H9 (cell line): ENCODE results near the gene SIRT6. TPM values are rescaled to one million over a fixed set of nuclear protein-coding genes. Genes with fewer than 3 reads are reported as not detected.

Experiments
- DNase-seq: peaks from one replicate; pipeline ENCODE4 v3.0.0-alpha.2; 2017
- H2AFZ ChIP-seq: one replicate; pipeline ENCODE4 v1.6.1; 2013; ENCODE audit warnings: mild to moderate bottlenecking, low read length, control low read depth, moderate library complexity
- H2AK5ac ChIP-seq: 2 replicates; pipeline ENCODE4 v1.6.1; 2013; ENCODE audit warnings: low read length, control low read depth, mixed read lengths; ENCODE audit not compliant: insufficient read length
- H2BK120ac ChIP-seq: one replicate; pipeline ENCODE4 v1.6.1; 2013; ENCODE audit warnings: low read depth, mild to moderate bottlenecking, low read length, control low read depth, inconsistent platforms; ENCODE audit not compliant: poor library complexity, severe bottlenecking
- H2BK12ac ChIP-seq: 2 replicates; pipeline ENCODE4 v1.6.1; 2013; ENCODE audit warnings: low read length, control low read depth, mixed read lengths, low read depth; ENCODE audit not compliant: insufficient read length
- H2BK15ac ChIP-seq: 2 replicates; pipeline ENCODE4 v1.6.1; 2013; ENCODE audit warnings: low read depth, low read length, control low read depth
- H2BK20ac ChIP-seq: one replicate; pipeline ENCODE4 v1.6.1; 2013; ENCODE audit warnings: low read depth, mild to moderate bottlenecking, low read length, control low read depth, inconsistent platforms; ENCODE audit not compliant: poor library complexity, severe bottlenecking
- H2BK5ac ChIP-seq: 2 replicates; pipeline ENCODE4 v1.6.1; 2013; ENCODE audit warnings: low read length, control low read depth, mixed read lengths; ENCODE audit not compliant: insufficient read length
- H3K14ac ChIP-seq: 2 replicates; pipeline ENCODE4 v1.6.1; 2013; ENCODE audit warnings: low read length, control low read depth; ENCODE audit not compliant: insufficient read depth
- H3K18ac ChIP-seq: 2 replicates; pipeline ENCODE4 v1.6.1; 2013; ENCODE audit warnings: low read depth, mild to moderate bottlenecking, mixed read lengths, low read length, control low read depth; ENCODE audit not compliant: insufficient read length
- H3K23ac ChIP-seq: 2 replicates; pipeline ENCODE4 v1.6.1; 2013; ENCODE audit warnings: low read length, control low read depth, mixed read lengths, low read depth; ENCODE audit not compliant: insufficient read length
- H3K23me2 ChIP-seq: 2 replicates; pipeline ENCODE4 v1.6.1; 2013; ENCODE audit warnings: low read depth, mild to moderate bottlenecking, mixed read lengths, low read length, control low read depth; ENCODE audit not compliant: insufficient read length, poor library complexity, severe bottlenecking
- H3K27ac ChIP-seq: 2 replicates; pipeline ENCODE4 v1.5.1; 2013; ENCODE audit warnings: low read length, control low read depth, mixed read lengths, low read depth; ENCODE audit not compliant: insufficient read length
- H3K27me3 ChIP-seq: 2 replicates; pipeline ENCODE4 v1.6.1; 2013; ENCODE audit warnings: low read length, control low read depth, inconsistent platforms; ENCODE audit not compliant: insufficient read depth
- H3K4ac ChIP-seq: 2 replicates; pipeline ENCODE4 v1.6.1; 2013; ENCODE audit warnings: low read depth, mild to moderate bottlenecking, control low read depth, inconsistent platforms, low read length, moderate library complexity
- H3K4me1 ChIP-seq: 2 replicates; pipeline ENCODE4 v1.6.1; 2013; ENCODE audit warnings: low read length, control low read depth, inconsistent platforms; ENCODE audit not compliant: insufficient read depth
- H3K4me2 ChIP-seq: 2 replicates; pipeline ENCODE4 v1.6.1; 2013; ENCODE audit warnings: low read length, control low read depth, mixed read lengths; ENCODE audit not compliant: insufficient read length, insufficient read depth
- H3K56ac ChIP-seq: 2 replicates; pipeline ENCODE4 v1.6.1; 2013; ENCODE audit warnings: low read depth, mild to moderate bottlenecking, mixed read lengths, low read length, control low read depth; ENCODE audit not compliant: insufficient read length
- H3K79me1 ChIP-seq: 2 replicates; pipeline ENCODE4 v1.6.1; 2013; ENCODE audit warnings: low read depth, mild to moderate bottlenecking, moderate library complexity, low read length, control low read depth, inconsistent platforms; ENCODE audit not compliant: insufficient read depth, poor library complexity, severe bottlenecking
- H3K79me2 ChIP-seq: 2 replicates; pipeline ENCODE4 v1.6.1; 2013; ENCODE audit warnings: low read length, control low read depth, inconsistent platforms; ENCODE audit not compliant: insufficient read depth
- H3K9ac ChIP-seq: 2 replicates; pipeline ENCODE4 v1.6.1; 2013; ENCODE audit warnings: low read length, control low read depth, mixed read lengths; ENCODE audit not compliant: insufficient read length; ENCODE audit errors: extremely low read depth
- H3K9me3 ChIP-seq: one replicate; pipeline ENCODE4 v1.6.1; 2013; ENCODE audit warnings: low read depth, low read length, inconsistent platforms; ENCODE audit not compliant: control insufficient read depth
- H3T11ph ChIP-seq: one replicate; pipeline ENCODE4 v1.6.1; 2013; ENCODE audit warnings: mild to moderate bottlenecking, low read length, control low read depth, inconsistent platforms
- H4K20me1 ChIP-seq: one replicate; pipeline ENCODE4 v1.6.1; 2013; ENCODE audit not compliant: control insufficient read depth, insufficient read length, insufficient read depth
- H4K5ac ChIP-seq: 2 replicates; pipeline ENCODE4 v1.6.1; 2013; ENCODE audit warnings: low read depth, mild to moderate bottlenecking, mixed read lengths, low read length, control low read depth; ENCODE audit not compliant: insufficient read length
- H4K8ac ChIP-seq: replicated peaks from 2 replicates; pipeline ENCODE4 v1.6.1; 2013; ENCODE audit warnings: low read length, control low read depth, mixed read lengths, low read depth; ENCODE audit not compliant: insufficient read length
- H4K91ac ChIP-seq: 2 replicates; pipeline ENCODE4 v1.6.1; 2013; ENCODE audit warnings: low read depth, mild to moderate bottlenecking, moderate library complexity, mixed read lengths, low read length, control low read depth; ENCODE audit not compliant: insufficient read length
- H3K27ac Mint-ChIP-seq, 3 experiments: 2 replicates in 2 of 3; 3 replicates in 1 of 3; pipeline ENCODE4 v1.8.0; 2020 to 2021; ENCODE audit warnings: mixed read lengths in 3 of 3, mild to moderate bottlenecking in 1 of 3, moderate library complexity in 1 of 3
- H3K27me3 Mint-ChIP-seq: 2 replicates; pipeline ENCODE4 v1.8.0; 2021; ENCODE audit warnings: low read depth, mild to moderate bottlenecking, moderate library complexity, mixed read lengths
- H3K36me3 Mint-ChIP-seq, 3 experiments: 2 replicates in 2 of 3; 3 replicates in 1 of 3; pipeline ENCODE4 v1.8.0; 2020 to 2021; ENCODE audit warnings: low read depth in 3 of 3, mixed read lengths in 3 of 3; ENCODE audit not compliant: insufficient read depth in 1 of 3
- H3K4me1 Mint-ChIP-seq, 2 experiments: 2 replicates each; pipeline ENCODE4 v1.8.0; 2020; ENCODE audit warnings: mixed read lengths in 2 of 2
- H3K4me3 Mint-ChIP-seq, 2 experiments: 2 replicates in 1 of 2; 3 replicates in 1 of 2; pipeline ENCODE4 v1.8.0; 2020 to 2021; ENCODE audit warnings: mild to moderate bottlenecking in 2 of 2, mixed read lengths in 2 of 2, moderate library complexity in 1 of 2
- H3K9me3 Mint-ChIP-seq, 2 experiments: 2 replicates in 1 of 2; 3 replicates in 1 of 2; pipeline ENCODE4 v1.8.0; 2020; ENCODE audit warnings: mild to moderate bottlenecking in 2 of 2, mixed read lengths in 2 of 2, moderate library complexity in 1 of 2
- CTCF ChIP-seq: fragments of 200-600 bp; sonication (generic); conservative IDR thresholded peaks from 3 replicates; pipeline ENCODE4 v1.8.0; 2021; ENCODE audit warnings: antibody characterized with exemption, mild to moderate bottlenecking
- WGBS: extraction: QIAGEN DNeasy Blood & Tissue Kit; methylation state at CpG from one replicate; pipeline ENCODE4 v1.1.7; 2013; ENCODE audit warnings: missing lambda C conversion rate, low lambda C conversion rate, mixed read lengths; ENCODE audit not compliant: insufficient read length; ENCODE audit errors: extremely low coverage; 5-methylcytosine and 5-hydroxymethylcytosine counted together
- total RNA-seq: library from RNA; stranded (reverse); gene quantifications from 2 replicates; pipeline ENCODE4 v1.2.1, GENCODE V29; 2021

Gene SIRT6
- total RNA-seq, 1 experiment from 2014 or later, result 24.9 TPM

DNA sequence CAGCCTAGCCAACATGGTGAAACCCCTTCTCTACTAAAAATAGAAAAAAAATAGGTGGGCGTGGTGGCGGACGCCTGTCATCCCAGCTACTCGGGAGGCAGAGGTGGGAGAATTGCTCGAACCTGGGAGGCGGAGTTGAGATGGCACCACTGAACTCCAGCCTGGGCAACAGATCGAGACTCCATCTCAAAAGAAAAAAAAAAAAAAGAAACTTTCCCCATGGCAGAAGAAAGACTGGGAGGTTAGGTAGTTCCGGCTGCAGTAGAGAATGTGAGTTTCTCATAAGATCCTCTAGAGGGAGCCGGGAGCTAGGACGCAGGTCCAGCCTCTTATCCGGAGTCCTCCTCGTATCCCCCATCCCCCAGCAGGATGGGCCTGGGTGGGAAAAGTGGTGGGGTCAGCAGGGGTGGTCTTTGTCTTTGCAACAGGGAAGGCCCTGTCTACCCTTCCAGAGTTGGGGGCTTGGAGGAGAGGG lies 42.1 kb downstream of the SIRT6 start:
- H3K79me2 ChIP-seq, result no peaks in the 10 kb centered on the region
- H3K4me3 Mint-ChIP-seq, result no peak overlapping the region
- no peak overlapping the region for H2BK20ac ChIP-seq
- no peak overlapping the region for H2AFZ ChIP-seq
- H3K23me2 ChIP-seq, result no peaks in the 10 kb centered on the region
- H3K9me3 ChIP-seq, result no peaks in the 10 kb centered on the region
- no peak overlapping the region for H3K18ac ChIP-seq
- H3K4me2 ChIP-seq, result no peak overlapping the region
- no peaks in the 10 kb centered on the region for H3K27me3 ChIP-seq
- H4K8ac ChIP-seq, result no peak overlapping the region
- no peak overlapping the region for H3T11ph ChIP-seq
- H3K4ac ChIP-seq, result no peak overlapping the region
- no peaks in the 10 kb centered on the region for H3K36me3 Mint-ChIP-seq
- H4K91ac ChIP-seq, result no peak overlapping the region
- H3K23ac ChIP-seq, result no peak overlapping the region
- no CpG with 5 or more reads among the region's 12 CpGs for WGBS
- TF ChIP-seq CTCF, result peak; percentile 63; the same call in 2 of the 3 replicates
- no peaks in the 10 kb centered on the region for H3K79me1 ChIP-seq
- no peaks in the 10 kb centered on the region for H4K20me1 ChIP-seq
- H2BK12ac ChIP-seq, result no peak overlapping the region
- no peaks in the 10 kb centered on the region for H3K9me3 Mint-ChIP-seq
- H2BK120ac ChIP-seq, result no peak overlapping the region
- peaks cover 18% of the 10 kb centered on the region for H3K27me3 Mint-ChIP-seq
- peak; percentile 75 for DNase-seq
- no peaks in the 10 kb centered on the region; the same call in 1 of the 2 replicates for H3K4me1 ChIP-seq
- H2BK15ac ChIP-seq, result no peak overlapping the region
- no peak overlapping the region for H2BK5ac ChIP-seq
- no peak overlapping the region for H3K27ac ChIP-seq
- no peak overlapping the region for H3K56ac ChIP-seq
- no peak overlapping the region for H3K9ac ChIP-seq
- no peak overlapping the region for H2AK5ac ChIP-seq
- peaks cover 2 to 8% of the 10 kb centered on the region in 2 experiments; a peak in 3 of 4 replicates for H3K4me1 Mint-ChIP-seq
- H3K27ac Mint-ChIP-seq, result no peak overlapping the region
- H4K5ac ChIP-seq, result no peak overlapping the region
- H3K14ac ChIP-seq, result no peak overlapping the region
